WERI-Rb-1 (cell line): ENCODE data around the gene CYP4F2.
"Not testable (repeated sequence)": the region's sequence is repeated elsewhere in the genome, so short reads cannot be mapped to it uniquely, and the experiment has no call there.

Experiments used
- DNase-seq: peaks from one replicate; pipeline ENCODE4 v3.0.0-alpha.2; 2020
- H3K27ac ChIP-seq: fragments of 250-450 bp; sonication (Bioruptor Pico); 2 replicates; pipeline ENCODE4 v1.5.1; 2020; ENCODE audit warnings: mild to moderate bottlenecking, moderate library complexity
- H3K27me3 ChIP-seq: fragments of 250-450 bp; sonication (Bioruptor Pico); 2 replicates; pipeline ENCODE4 v1.5.1; 2021; ENCODE audit warnings: mild to moderate bottlenecking, low read depth, moderate library complexity; ENCODE audit not compliant: insufficient read depth, severe bottlenecking
- H3K36me3 ChIP-seq: fragments of 250-450 bp; sonication (Bioruptor Pico); 2 replicates; pipeline ENCODE4 v1.5.1; 2020; ENCODE audit warnings: mild to moderate bottlenecking, moderate library complexity
- H3K4me3 ChIP-seq: 2 replicates; pipeline ENCODE4 v1.5.1; 2011; ENCODE audit warnings: low read depth, mild to moderate bottlenecking, control low read depth, low read length
- H3K9me3 ChIP-seq: fragments of 250-450 bp; sonication (Bioruptor Pico); 2 replicates; pipeline ENCODE4 v1.5.1; 2021; ENCODE audit warnings: mild to moderate bottlenecking, moderate library complexity; ENCODE audit not compliant: severe bottlenecking
- TF ChIP-seq, protein P1 (sequence below): IDR thresholded peaks from 2 replicates; pipeline ENCODE4 v1.5.1; 2011; ENCODE audit warnings: low read depth, mild to moderate bottlenecking, control low read depth, inconsistent platforms, low read length

CYP4F2 gene

DNA sequence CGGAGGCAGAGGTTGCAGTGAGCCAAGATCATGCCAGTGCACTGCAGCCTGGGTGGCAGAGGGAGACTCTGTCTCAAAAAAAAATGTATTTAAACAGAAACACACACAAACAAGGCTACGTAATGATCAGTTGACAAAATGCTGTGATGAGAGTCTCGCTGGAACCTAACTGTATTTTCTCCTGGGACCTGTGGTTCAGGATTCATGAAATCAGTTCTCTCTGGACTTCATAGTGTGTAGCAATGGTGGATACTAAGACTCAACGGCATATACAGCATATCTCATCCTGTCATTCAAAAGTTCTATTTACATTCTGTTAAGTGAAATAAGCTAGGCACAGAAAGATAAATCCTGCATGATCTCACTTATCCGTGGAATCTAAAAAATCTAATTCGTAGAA, 37.4 kb downstream of the CYP4F2 start:
- H3K4me3 ChIP-seq, result no peak overlapping the region
- DNase-seq, result no peak
- H3K27ac ChIP-seq, result no peak overlapping the region
- H3K36me3 ChIP-seq, result no peaks in the 10 kb centered on the region
- peaks cover 75% of the 10 kb centered on the region for H3K27me3 ChIP-seq
- no peaks in the 10 kb centered on the region for H3K9me3 ChIP-seq
- TF ChIP-seq, protein P1, sequence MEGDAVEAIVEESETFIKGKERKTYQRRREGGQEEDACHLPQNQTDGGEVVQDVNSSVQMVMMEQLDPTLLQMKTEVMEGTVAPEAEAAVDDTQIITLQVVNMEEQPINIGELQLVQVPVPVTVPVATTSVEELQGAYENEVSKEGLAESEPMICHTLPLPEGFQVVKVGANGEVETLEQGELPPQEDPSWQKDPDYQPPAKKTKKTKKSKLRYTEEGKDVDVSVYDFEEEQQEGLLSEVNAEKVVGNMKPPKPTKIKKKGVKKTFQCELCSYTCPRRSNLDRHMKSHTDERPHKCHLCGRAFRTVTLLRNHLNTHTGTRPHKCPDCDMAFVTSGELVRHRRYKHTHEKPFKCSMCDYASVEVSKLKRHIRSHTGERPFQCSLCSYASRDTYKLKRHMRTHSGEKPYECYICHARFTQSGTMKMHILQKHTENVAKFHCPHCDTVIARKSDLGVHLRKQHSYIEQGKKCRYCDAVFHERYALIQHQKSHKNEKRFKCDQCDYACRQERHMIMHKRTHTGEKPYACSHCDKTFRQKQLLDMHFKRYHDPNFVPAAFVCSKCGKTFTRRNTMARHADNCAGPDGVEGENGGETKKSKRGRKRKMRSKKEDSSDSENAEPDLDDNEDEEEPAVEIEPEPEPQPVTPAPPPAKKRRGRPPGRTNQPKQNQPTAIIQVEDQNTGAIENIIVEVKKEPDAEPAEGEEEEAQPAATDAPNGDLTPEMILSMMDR, result no peak

DNA sequence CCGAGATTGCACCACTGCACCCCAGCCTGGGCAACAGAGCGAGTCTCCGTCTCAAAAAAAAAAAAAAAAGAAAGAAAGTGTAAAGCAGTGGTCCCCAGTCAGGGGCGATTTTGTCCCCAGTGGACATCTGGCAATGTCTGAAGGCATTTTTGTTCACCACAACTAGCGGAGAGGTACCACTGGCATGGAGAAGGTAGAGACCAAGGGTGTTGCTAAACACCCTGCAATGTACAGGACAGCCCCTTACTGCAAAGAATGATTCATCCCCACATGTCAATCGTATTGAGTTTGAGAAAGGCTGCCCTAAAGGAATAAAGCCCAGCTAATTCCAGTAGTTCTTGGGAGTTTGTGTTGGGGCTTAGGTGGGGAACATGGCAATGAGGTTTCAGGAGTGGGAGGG, 38.7 kb downstream of the CYP4F2 start:
- no peaks in the 10 kb centered on the region for H3K36me3 ChIP-seq
- no peak overlapping the region for H3K27ac ChIP-seq
- no peak overlapping the region for H3K4me3 ChIP-seq
- no peaks in the 10 kb centered on the region for H3K9me3 ChIP-seq
- peaks cover 80% of the 10 kb centered on the region for H3K27me3 ChIP-seq
- no peak for DNase-seq
- TF ChIP-seq, protein P1, result no peak

DNA sequence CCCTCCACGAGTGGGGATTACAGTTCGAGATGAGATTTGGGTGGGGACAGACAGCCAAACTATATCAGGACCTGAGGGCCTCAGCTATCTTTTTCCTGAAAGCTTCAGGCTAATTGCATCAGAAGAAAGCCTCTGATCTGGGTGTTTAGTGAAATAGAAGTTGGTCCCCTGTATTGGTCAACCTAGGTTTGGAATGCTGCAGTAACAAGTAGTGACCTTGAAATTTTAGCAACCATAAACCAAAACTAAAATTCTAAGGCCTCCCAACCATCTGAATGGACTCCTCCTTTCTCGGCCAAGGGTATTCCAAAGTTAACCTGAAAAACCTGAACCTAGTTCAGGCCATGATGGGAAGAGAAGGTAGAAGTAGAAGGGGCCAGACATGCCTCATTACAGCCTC, 47.5 kb downstream of the CYP4F2 start:
- TF ChIP-seq, protein P1, result no peak
- Histone ChIP-seq H3K9me3 (peaks cover 9% of the 10 kb centered on the region), H3K27ac (no peak overlapping the region), H3K36me3 (no peaks in the 10 kb centered on the region), H3K27me3 (peaks cover 78% of the 10 kb centered on the region), H3K4me3 (no peak overlapping the region)
- no peak for DNase-seq

DNA sequence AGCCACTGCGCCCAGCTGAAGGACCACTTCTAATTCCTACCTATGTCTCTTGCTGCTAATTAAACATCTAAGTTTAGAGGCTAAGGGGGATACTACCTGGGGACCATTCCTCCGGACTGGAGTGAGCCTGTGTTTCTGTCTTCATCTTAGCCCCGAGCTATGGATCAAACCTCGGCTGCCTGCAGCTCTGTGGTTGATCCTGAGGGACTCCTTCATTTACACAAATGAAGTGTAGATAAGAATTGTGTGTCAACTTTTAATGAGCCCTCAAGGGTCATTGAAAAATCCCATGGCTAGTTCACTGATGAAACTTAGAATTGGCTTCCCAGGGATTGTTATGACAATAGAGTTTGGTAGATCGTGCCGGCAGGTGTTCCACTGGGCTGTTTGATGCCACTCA, 51.0 kb downstream of the CYP4F2 start:
- H3K27ac ChIP-seq, result no peak overlapping the region
- H3K36me3 ChIP-seq, result no peaks in the 10 kb centered on the region
- TF ChIP-seq, protein P1, result no peak
- H3K4me3 ChIP-seq, result no peak overlapping the region
- H3K9me3 ChIP-seq, result peaks cover 5% of the 10 kb centered on the region
- peaks cover 69% of the 10 kb centered on the region for H3K27me3 ChIP-seq
- DNase-seq, result no peak

DNA sequence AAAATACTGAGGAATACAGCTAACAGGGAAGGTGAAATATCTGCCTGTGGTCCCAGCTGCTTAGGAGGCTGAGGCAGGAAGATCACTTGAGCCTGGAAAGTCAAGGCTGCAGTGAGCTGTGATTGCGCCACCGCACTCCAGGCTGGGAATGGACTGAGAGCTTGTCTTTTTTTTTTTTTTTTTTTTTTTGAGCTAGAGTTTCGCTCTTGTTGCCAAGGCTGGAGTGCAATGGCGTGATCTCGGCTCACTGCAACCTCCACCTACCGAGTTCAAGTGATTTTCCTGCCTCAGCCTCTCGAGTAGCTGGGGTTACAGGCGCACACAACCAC, 54.0 kb downstream of the CYP4F2 start:
- H3K36me3 ChIP-seq, DNase-seq, H3K4me3 ChIP-seq, H3K27ac ChIP-seq, H3K9me3 ChIP-seq: not testable (repeated sequence)
- H3K27me3 ChIP-seq, result peaks cover 65% of the 10 kb centered on the region

DNA sequence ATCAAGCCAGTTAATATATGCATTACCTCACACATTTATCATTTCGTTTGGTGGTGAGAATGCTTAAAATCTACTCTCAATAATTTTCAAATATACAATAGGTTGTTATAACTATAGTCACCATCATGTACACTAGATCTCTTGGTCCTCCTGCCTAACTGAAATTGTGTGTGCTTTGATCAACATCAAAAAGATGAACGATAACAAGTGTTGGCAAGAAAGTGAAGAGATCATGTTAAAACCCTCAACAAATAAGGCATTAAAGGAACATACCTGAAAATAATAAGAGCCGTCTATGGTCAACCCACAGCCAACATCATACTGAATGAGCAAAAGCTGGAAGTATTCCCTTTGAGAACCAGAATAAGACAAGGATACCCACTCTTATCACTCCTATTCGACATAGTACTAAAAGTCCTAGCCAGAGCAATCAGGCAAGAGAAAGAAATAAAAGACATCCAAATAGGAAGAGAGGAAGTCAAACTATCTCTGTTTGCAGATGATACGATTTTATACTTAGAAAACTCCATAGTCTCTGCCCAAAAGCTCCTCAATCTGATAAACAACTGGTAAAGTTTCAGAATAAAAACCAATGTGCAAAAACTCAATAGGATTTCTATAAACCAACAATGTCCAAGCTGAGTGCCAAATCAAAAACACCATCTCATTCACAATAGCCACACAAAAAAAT, 54.5 kb downstream of the CYP4F2 start:
- Histone ChIP-seq H3K27me3 (peaks cover 60% of the 10 kb centered on the region), H3K27ac (no peak overlapping the region), H3K4me3 (no peak overlapping the region), H3K9me3 (no peaks in the 10 kb centered on the region), H3K36me3 (no peaks in the 10 kb centered on the region)
- TF ChIP-seq, protein P1, result no peak
- DNase-seq, result no peak
